GM20000 (cell line): ENCODE measurements around the gene ARNT2.

Experiments used
- DNase-seq: peaks from one replicate; pipeline ENCODE4 v3.0.0; 2012; ENCODE audit warnings: low spot score
- CTCF ChIP-seq: IDR thresholded peaks from 2 replicates; pipeline ENCODE4 v1.5.1; 2012; ENCODE audit warnings: mild to moderate bottlenecking, control low read depth; ENCODE audit errors: extremely low read depth, missing control alignments

ARNT2 gene

DNA sequence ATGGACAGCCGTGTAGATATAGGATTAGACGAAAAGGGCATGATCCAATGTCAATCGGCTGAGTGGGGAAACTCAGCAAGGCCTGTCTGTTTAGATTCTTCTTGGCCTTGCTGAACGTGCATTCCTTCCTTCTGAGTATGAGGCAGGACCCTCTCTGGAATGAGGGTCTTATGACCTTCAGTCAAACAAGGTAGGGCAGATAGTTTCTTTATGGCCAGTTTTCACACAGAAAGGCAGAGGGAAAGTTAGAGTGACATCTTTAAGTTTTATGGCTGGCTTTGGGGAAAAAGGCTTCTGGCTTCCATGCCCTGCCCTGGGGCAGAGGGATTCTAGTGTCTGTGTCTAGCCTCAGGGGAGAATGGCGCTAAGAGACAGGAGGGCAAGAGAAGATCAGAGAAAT is 29.7 kb downstream of the ARNT2 start:
- no peak for TF ChIP-seq CTCF

GRCh38 chr15:80434926-80435720 is 30.9 kb downstream of the ARNT2 start:
- DNase-seq, result no peak
- TF ChIP-seq CTCF, result no peak

More for the DNA sequence above, 29.7 kb downstream of the ARNT2 start:
- no peak for DNase-seq

- TF ChIP-seq CTCF, result no peak
- no peak for DNase-seq
These were observed 32.5 kb downstream of the ARNT2 start for GRCh38 chr15:80436511-80437307.

DNA sequence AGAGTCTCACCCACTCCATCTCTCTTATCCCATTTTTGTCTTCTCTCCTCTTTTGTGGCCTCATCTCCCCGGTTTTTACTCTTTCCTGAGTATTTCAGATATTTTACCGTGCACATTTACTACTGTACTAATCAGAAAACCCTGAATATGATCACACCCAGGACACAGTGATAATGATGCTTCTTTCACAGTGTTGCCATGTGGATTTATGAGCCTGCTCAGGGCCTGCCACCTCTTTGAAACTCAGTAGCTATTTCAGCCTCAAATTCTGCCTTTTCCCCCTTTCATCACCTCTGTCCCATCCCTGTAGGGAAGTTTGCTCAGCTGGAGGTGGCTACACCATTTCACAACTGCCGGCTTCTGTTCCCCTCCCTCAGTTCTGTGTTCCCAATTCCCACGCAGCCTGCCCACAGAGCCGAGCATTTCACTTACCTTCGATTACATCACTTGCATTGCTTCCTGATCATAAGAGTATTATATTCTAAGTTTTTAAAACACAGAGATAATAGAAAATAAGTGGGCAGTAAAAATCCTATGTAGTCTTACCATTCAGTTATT is 33.2 kb downstream of the ARNT2 start:
- no peak for TF ChIP-seq CTCF
- no peak for DNase-seq

GRCh38 chr15:80439140-80439539 is 35.0 kb downstream of the ARNT2 start:
- TF ChIP-seq CTCF, result no peak
- no peak for DNase-seq

DNA sequence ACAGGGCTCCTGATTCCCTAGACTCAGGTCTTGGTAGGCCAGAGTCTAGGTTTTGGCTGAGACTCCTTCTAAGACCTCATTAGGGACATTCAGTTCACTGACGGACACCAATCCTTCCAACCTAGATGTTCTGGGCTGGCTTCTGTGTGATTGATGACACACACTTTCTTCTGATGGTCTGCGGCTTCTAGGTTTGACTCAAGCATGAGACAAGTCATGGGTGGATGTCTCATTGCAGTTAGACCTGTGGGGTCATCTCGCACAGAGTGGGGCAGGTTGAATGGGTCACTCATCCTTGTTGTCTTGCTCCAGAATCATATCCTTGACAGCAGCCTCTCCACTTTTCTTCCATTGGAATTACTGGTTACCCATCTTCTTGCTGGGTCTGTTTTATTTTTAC is 35.8 kb downstream of the ARNT2 start:
- no peak for TF ChIP-seq CTCF
- DNase-seq, result no peak

DNA sequence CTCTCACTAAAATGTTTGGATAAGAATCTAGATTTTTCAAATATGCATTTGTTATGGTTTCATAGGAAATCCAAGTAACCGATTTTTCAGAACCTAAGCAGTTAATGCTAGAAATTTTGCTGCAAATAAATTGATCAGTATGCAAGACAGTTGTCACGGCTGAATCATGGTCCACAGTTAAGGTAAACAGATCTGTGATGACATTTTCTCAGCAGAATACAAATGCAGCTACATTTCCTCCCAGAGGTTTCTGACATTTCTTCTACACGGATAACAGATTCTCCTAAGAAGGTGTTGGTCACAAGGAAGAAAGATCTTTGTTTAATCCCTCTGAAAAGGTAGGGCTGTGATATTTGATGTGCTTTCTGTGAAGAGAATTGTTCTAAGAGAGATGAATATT is 36.9 kb downstream of the ARNT2 start:
- no peak for TF ChIP-seq CTCF
- DNase-seq, result no peak
